SU-DHL-6 (cell line): ENCODE measurements around the gene TIMP1.

ENCODE experiments used
- EZH2phosphoT487 ChIP-seq: fragments of 200-600 bp; sonication (generic), shearing (Covaris generic); conservative IDR thresholded peaks from 2 replicates; pipeline ENCODE4 v1.6.1; 2018; ENCODE audit warnings: mild to moderate bottlenecking, antibody characterized with exemption, low read length, moderate library complexity, mixed read lengths
- TF ChIP-seq, protein P1 (sequence below): fragments of 200-600 bp; sonication (generic); IDR thresholded peaks from one replicate; pipeline ENCODE4 v1.5.1; 2017; ENCODE audit warnings: antibody characterized with exemption, mild to moderate bottlenecking, low read length, moderate library complexity; ENCODE audit not compliant: insufficient read depth, poor library complexity, severe bottlenecking

DNA sequence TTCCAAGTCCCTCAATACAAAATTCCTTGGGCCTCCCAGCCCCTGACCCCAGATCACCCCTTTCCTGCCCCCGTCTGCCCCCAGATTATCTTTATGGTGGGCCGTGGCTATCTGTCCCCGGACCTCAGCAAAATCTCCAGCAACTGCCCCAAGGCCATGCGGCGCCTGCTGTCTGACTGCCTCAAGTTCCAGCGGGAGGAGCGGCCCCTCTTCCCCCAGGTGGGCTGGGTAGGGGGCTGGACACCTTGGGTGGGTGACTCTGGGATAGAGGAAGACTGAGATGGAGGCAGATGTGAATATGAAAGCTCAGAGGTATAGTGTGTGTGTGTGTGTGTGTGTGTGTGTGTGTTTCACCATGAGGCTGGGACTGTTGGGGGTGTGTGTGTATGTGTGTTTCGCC lies 11.4 kb upstream of the TIMP1 start:
- TF ChIP-seq, protein P1, sequence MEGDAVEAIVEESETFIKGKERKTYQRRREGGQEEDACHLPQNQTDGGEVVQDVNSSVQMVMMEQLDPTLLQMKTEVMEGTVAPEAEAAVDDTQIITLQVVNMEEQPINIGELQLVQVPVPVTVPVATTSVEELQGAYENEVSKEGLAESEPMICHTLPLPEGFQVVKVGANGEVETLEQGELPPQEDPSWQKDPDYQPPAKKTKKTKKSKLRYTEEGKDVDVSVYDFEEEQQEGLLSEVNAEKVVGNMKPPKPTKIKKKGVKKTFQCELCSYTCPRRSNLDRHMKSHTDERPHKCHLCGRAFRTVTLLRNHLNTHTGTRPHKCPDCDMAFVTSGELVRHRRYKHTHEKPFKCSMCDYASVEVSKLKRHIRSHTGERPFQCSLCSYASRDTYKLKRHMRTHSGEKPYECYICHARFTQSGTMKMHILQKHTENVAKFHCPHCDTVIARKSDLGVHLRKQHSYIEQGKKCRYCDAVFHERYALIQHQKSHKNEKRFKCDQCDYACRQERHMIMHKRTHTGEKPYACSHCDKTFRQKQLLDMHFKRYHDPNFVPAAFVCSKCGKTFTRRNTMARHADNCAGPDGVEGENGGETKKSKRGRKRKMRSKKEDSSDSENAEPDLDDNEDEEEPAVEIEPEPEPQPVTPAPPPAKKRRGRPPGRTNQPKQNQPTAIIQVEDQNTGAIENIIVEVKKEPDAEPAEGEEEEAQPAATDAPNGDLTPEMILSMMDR = no peak
- TF ChIP-seq EZH2phosphoT487 = no peak
